ENCODE results near the gene HSD17B10.
"Not testable (repeated sequence)": the region's sequence is repeated elsewhere in the genome, so short reads cannot be mapped to it uniquely, and the experiment has no call there.

Gene HSD17B10
- 16.2 to 97.7 (median 26.7) reads per million in 3 experiments for total RNA-seq

GRCh38 chrX:53433651-53434639 lies at the start of gene HSD17B10:
Gene HSD17B10, minus strand, starts transcription at chrX:53434370. Its CDS starts 25 bp downstream, at chrX:53434345.
- DNase-seq = peak; percentile 80

- no peak for DNase-seq
Observed at GRCh38 chrX:53483416-53483815, 49.2 kb upstream of the HSD17B10 start.

DNA sequence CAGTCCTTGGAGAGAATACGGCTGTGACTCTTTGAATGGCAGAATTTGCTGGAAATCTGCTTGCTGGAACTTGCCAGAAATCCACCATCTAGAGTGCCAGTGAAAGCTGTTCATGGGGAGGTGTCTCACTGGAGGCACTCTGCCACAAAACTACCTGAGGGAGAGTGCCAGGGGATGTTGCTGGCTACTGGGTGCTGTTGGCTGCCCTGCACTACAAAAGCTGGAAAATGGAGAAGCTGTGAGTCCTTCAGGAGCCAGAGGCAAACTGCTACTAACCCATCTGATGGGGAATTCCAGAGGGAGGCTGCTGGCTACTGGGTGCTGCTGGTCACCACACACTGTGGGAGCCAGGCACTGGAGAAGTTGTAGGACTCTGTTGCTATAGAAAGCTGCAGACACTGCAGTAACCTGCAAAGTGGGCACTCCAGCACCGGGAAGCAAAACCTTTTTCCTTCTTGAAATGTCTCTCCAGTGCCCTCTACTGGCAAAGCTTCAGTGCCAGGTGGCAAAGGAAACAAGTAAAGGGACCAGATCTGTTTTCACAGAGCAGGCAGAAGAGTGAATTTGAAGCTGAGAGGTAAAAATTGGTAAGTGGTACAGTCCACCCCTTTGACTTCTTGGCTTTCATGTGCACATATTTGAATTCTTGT lies 47.8 kb upstream of the HSD17B10 start:
- DNase-seq = peak; percentile 22

DNA sequence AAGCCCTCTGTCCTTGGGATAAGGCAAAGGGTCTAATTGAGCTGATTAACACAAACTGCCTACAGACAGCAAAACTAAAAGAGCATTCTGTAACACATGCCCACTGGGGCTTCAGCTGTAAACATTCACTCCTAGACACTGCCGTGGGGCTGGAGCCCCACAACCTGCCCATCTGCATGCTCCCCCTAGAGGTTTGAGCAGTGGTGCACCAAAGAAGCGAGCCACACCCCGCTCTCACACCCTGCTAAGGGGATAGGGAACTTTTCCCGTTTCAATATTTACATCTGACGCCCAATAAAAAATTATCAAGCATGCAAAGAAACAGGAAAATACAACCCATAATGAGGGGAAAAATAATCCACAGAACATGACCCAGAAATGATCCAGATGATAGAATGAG lies 46.9 kb upstream of the HSD17B10 start:
- no peak for DNase-seq

DNA sequence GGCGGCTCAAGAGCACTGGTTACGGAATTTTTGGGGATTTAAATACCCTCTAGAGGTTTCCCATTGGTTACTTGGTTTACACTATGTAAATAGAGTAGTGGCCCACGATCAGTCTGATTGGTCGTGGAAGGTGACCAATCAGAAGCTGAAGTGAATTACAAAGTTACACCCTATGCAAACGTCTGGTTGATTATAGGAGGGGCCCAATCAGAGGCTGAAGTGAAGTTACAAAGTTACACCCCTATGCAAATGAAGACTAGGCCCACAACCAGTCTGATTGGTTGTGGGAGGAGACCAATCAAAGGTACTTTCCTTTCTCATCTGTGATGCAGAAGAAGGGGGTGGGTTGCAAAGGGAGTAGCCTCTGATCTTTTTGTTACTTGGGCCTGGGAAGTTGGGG lies 45.1 kb upstream of the HSD17B10 start:
- no peak for DNase-seq

- no peak for DNase-seq
Observed at GRCh38 chrX:53476371-53476770, 42.2 kb upstream of the HSD17B10 start.

DNA sequence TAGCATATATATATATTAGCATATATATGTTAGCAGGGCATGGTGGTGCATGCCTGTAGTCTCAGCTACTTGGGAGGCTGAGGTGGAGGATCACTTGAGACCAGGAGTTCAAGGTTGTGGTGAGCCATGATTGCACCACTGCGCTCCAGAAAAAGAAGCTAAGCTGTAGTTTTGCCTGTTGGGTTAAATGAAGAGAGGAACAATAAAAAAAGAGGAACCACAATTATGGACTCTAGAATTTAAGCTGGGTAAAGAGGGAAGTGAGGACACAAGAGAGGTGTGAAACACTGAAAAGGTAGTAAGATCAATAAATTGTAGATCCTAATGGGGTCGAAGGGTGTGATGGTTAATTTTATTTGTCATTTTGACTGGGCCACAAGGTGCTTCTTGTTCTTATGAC lies 40.5 kb upstream of the HSD17B10 start:
- DNase-seq = no peak

- DNase-seq = no peak
Observed at GRCh38 chrX:53471346-53471745, 37.2 kb upstream of the HSD17B10 start.

DNA sequence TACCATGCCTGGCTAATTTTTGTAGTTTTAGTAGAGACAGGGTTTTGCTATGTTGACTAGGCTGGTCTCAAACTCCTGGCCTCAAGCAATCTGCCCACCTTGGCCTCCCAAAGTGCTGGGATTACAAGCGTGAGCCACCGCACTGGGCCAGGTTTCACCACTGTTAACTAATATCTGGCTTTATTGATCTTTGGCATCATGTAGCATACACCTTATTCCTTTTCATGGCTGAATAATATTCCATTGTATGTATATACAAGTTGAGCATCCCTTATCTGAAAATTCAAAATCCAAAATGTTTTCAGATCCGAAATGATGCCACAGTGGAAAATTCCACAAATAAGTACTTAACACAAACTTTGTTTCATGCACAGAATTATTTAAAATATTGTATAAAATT lies 34.5 kb upstream of the HSD17B10 start:
- DNase-seq = not testable (repeated sequence)

DNA sequence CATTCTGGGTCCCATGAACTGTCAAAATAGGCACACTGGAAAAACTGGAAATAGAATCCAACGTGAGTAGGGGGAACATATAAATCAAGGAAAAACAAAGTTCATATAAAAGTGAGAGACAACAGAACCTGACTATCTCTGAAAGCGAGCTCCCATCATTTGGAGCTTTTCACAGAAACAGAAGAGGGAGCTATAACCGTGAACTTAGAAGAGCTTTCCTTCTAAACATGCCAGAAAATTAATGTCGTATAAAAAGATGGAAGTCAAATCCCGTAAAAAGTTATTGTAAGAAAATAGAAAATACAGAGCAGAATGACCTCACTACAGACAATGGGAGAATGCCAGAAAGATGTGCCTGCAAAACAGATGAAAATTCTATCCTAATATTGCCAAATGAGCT lies 23.9 kb upstream of the HSD17B10 start:
- DNase-seq = no peak

- no peak for DNase-seq
Observed at GRCh38 chrX:53456254-53456653, 22.1 kb upstream of the HSD17B10 start.

GRCh38 chrX:53452812-53453211 lies 18.6 kb upstream of the HSD17B10 start:
- DNase-seq = no peak

GRCh38 chrX:53449632-53450031 lies 15.5 kb upstream of the HSD17B10 start:
- DNase-seq = no peak

GRCh38 chrX:53447441-53447840 lies 13.3 kb upstream of the HSD17B10 start:
- DNase-seq = no peak

DNA sequence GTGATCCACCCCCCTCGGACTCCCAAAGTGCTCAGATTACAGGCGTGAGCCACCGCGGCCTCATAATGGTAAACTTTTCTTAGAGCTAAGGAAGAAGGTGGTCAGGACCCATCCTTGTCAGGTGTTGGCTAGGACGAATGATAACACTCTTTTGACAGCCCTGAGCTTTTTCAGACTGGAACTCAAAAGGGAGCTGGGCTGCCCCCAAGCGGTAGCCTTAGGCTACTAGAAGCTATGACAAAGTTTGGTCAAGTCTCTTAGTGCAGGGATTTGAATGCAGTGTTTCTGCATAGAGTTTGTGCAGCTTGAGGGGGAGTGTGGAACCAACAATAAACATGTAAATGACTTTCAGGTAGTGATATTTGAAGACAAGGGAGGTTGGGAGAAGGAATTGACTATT lies 11.8 kb upstream of the HSD17B10 start:
- peak; percentile 23 for DNase-seq

DNA sequence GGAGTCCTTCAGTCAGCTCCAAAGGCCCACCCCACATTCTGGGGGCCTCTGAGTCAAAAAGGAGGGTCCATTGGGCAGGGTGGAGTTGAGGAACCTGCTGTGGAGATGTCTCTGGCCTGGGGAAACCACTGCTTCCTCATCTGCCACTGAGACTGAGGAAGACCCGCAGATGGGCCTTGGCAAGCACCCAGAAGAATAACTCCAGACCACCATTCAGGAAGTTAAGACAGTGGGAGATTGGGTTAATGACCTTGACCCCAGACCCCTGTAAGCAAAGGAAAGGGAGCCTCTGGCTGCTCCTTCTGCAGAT lies 8.1 kb upstream of the HSD17B10 start:
- DNase-seq = no peak

DNA sequence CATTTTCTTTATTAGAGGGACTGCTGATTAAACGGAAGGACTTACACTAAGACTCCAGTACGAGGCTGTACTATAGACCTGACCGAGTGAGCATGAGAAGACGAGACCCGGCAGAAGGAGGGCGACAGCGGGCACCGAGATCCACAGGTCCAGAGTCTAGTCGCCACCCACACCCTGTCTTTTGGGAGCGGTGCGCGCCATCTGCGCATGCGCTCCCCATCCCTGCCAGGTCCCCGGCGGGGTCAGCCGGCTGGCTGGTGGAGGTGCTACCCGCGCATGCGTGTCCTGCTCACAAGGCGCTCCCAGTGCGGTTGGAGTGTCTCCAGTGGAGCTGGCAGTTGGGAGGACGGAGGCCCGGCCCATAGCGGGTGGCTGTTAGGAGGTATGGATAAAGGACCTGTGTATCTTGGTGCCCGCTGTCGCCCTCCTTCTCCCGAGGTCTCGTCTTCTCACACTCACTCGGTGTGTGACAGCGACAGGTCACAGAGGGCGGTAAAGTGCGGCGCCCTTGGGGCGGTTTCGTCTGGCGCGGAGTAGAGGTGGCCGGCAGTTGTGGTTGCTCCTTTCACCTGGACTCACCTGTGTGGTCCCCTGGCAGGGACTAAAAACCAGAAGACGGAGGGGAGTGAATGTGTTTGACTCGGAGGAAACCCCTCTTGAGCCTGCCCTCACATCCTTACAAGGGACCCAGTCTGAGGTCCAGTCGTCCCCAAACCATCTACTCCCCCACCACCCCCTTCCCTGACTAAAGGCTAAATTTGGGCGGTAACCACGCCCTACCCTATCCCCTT lies 7.6 kb upstream of the HSD17B10 start:
- DNase-seq = peak; percentile 64

GRCh38 chrX:53440621-53441517 lies 6.7 kb upstream of the HSD17B10 start:
- no peak for DNase-seq

DNA sequence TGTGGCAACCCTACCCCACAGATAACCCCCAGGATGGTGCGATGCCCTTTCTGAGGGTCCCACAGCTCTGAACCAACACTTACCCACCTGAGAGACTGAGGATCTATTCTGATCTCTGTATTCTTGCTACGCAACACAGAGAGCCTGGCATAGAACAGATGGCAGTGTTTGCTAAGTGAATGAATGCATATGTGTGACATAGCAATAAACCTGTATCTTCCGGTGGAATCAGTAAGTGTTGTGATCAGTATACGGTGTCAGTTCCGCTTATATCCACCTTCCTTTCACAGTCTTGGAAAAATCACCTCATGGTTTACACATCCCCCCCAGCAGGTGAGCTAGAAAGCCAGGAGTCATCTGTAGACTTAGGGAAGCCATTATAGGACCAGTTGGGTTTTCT lies 5.9 kb upstream of the HSD17B10 start:
- DNase-seq = no peak

- no peak for DNase-seq
Observed at GRCh38 chrX:53438832-53439230, 4.7 kb upstream of the HSD17B10 start.

DNA sequence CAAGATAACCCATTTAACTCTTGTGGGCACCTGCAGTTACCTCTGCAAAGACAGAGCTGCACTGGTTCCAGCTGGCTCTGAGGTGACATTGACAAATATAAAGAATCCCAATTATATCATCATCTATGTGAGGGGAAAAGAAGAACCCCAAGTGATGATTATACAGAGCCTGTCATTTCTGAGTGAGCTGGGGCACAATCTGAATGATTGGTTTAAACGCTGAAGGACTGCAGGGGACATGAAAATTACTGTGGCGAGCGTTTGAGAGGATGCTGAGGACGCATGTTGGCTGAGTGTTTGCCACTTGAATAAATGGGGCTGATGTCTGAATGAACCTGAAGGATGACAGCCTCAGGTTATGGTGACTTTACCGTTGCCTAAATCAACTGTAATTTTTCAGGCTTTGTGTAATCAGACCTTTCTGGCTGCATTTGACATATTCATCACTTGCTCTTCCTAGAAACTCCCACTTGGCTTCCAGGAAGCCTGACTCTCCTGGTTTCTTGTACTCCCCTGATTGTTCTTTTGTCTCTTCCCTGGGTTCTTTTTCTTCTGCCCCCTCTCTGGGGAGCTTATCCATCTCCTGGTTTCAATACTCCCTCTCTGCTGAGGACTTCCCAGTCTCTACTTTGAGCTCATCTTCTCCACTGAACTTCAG lies 4.1 kb upstream of the HSD17B10 start:
- no peak for DNase-seq

DNA sequence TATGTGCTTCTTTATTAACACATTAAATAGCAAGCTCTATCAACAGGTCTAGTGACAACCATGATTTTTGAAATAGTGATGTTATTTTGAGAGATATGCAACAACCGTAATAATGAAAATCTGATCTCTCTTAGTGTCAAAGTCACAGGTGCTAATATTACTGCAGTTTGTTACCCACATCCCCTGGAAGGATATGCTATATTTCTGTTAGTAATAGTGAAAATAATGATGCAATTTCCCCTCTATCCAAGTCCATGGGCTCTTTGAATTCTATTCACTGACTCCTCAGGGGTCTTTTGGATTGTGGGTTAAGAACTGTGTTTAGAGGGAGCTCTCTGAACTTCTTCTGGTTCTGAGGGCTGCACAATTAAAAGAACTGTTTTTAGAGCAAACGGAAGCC lies 3.0 kb upstream of the HSD17B10 start:
- DNase-seq = no peak

Data from central memory CD4-positive, alpha-beta T cell (primary cell).